A549 (cell line): ENCODE results near the gene ATP11A.

Source experiments
- BHLHE40 ChIP-seq: IDR thresholded peaks from 2 replicates; pipeline ENCODE4 v1.6.1; 2012; ENCODE audit warnings: low read depth, low read length, inconsistent platforms
- CTCF ChIP-seq: fragments of >200 bp; sonication (Bioruptor Twin); formaldehyde crosslinking; IDR thresholded peaks from 3 replicates; pipeline ENCODE4 v1.5.1; 2016

DNA sequence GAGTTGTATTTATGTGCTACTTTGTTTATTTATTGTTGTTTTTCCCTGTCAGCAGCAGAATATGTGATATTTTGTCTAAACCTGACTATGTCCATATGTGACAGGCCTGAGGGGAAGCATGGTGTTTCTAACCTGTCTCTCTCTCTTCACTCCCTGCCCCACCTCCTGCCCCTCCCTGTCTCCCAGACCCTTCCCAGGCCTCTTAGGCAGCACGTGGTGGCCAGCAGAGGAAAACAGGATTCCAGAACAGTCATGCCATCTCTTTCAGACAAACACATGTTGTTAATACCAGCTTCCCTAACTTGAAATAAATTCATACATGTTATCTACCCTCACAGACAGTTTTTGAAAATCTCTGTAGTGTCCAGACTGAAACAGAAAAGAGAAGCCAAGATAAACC is 31.0 kb upstream of the ATP11A start:
- no peak for TF ChIP-seq BHLHE40
- no peak for TF ChIP-seq CTCF
